K562 (cell line): ENCODE data around the gene ILKAP. TPM values are rescaled to one million over a fixed set of nuclear protein-coding genes. Genes with fewer than 3 reads are reported as not detected.

ENCODE experiments used
- ARID3A ChIP-seq: IDR thresholded peaks from 2 replicates; pipeline ENCODE4 v1.6.1; 2012; ENCODE audit warnings: low read depth, low read length, improper control_type of control experiment, borderline replicate concordance
- ARNT ChIP-seq, 2 experiments: fragments of 450-650 bp; IDR thresholded peaks; 2 replicates each; pipeline ENCODE4 v1.6.1; 2016; ENCODE audit warnings: mild to moderate bottlenecking in 1 of 2
- BCL6 ChIP-seq: fragments of 250-450 bp; sonication (Bioruptor Pico); IDR thresholded peaks from 2 replicates; pipeline ENCODE4 v1.4.0; 2020
- CBFA2T3 ChIP-seq: fragments of 450-650 bp; IDR thresholded peaks from 2 replicates; pipeline ENCODE4 v1.6.1; 2017
- CHD2 ChIP-seq: IDR thresholded peaks from 2 replicates; pipeline ENCODE4 v1.6.1; 2011; ENCODE audit warnings: low read depth, low read length
- ELF2 ChIP-seq: fragments of 250-450 bp; sonication (Bioruptor Pico); IDR thresholded peaks from 2 replicates; pipeline ENCODE4 v1.5.0; 2021; ENCODE audit warnings: mild to moderate bottlenecking
- FOXK1 ChIP-seq: sonication (generic); formaldehyde crosslinking; IDR thresholded peaks from 2 replicates; pipeline ENCODE4 v1.8.0; 2022; ENCODE audit warnings: missing genetic modification reagents, mild to moderate bottlenecking, borderline replicate concordance
- HDAC3 ChIP-seq: fragments of 450-650 bp; IDR thresholded peaks from 2 replicates; pipeline ENCODE4 v1.6.1; 2018; ENCODE audit warnings: borderline replicate concordance, mild to moderate bottlenecking, moderate library complexity; ENCODE audit not compliant: partially characterized antibody
- HMGN3 ChIP-seq: IDR thresholded peaks from 2 replicates; pipeline ENCODE4 v1.6.1; 2011; ENCODE audit warnings: borderline replicate concordance, low read depth, mild to moderate bottlenecking, mixed read lengths, low read length; ENCODE audit not compliant: insufficient read length; ENCODE audit errors: extremely low read depth
- IRF1 ChIP-seq: sonication (generic); formaldehyde crosslinking; IDR thresholded peaks from 2 replicates; pipeline ENCODE4 v1.8.0; 2022; ENCODE audit warnings: missing genetic modification reagents, mild to moderate bottlenecking, borderline replicate concordance
- KDM2B ChIP-seq: fragments of 250-450 bp; sonication (Bioruptor Pico); IDR thresholded peaks from 2 replicates; pipeline ENCODE4 v1.8.0; 2021; ENCODE audit warnings: mild to moderate bottlenecking, moderate library complexity
- MAX ChIP-seq: sonication (generic); formaldehyde crosslinking; IDR thresholded peaks from 2 replicates; pipeline ENCODE4 v1.9.0; 2022; ENCODE audit warnings: mild to moderate bottlenecking, missing genetic modification reagents
- MTF1 ChIP-seq: fragments of 250-450 bp; sonication (Bioruptor Pico); IDR thresholded peaks from 2 replicates; pipeline ENCODE4 v1.9.0; 2021; ENCODE audit warnings: moderate library complexity, mild to moderate bottlenecking, inconsistent platforms, borderline replicate concordance
- MXD1 ChIP-seq: fragments of 250-450 bp; sonication (Bioruptor Pico); IDR thresholded peaks from 2 replicates; pipeline ENCODE4 v1.8.0; 2021; ENCODE audit warnings: borderline replicate concordance, mild to moderate bottlenecking, moderate library complexity; ENCODE audit not compliant: poor library complexity, severe bottlenecking
- NR2C2 ChIP-seq, 2 experiments: fragments of 200-800 bp in 1 of 2; sonication (Bioruptor generic) in 1 of 2; sonication (generic) in 1 of 2; formaldehyde crosslinking in 1 of 2; IDR thresholded peaks; 2 replicates each; pipeline versions ENCODE4 v1.6.1 to v1.8.0; 2016 to 2022; ENCODE audit warnings: mild to moderate bottlenecking in 1 of 2, missing compliant biosample characterization in 1 of 2, missing genetic modification characterization in 1 of 2, missing genetic modification reagents in 1 of 2
- POLR2B ChIP-seq: fragments of 450-650 bp; IDR thresholded peaks from 2 replicates; pipeline ENCODE4 v1.6.1; 2018; ENCODE audit warnings: low read depth; ENCODE audit not compliant: partially characterized antibody
- RAD21 ChIP-seq, 2 experiments: fragments of 250-450 bp in 1 of 2; fragments of 450-650 bp in 1 of 2; sonication (Bioruptor Pico) in 1 of 2; formaldehyde crosslinking in 1 of 2; IDR thresholded peaks in 1 of 2; conservative IDR thresholded peaks in 1 of 2; 2 replicates each; pipeline versions ENCODE4 v1.4.0 to v1.8.0; 2020 to 2022; ENCODE audit warnings: mild to moderate bottlenecking in 2 of 2, moderate library complexity in 1 of 2
- RB1 ChIP-seq: fragments of 450-650 bp; IDR thresholded peaks from 2 replicates; pipeline ENCODE4 v1.6.1; 2017; ENCODE audit warnings: low read depth, mild to moderate bottlenecking
- SMC3 ChIP-seq: conservative IDR thresholded peaks from 2 replicates; pipeline ENCODE4 v1.6.1; 2011; ENCODE audit warnings: low read depth, low read length, improper control_type of control experiment; ENCODE audit not compliant: insufficient read depth
- TSC22D4 ChIP-seq: fragments of 450-650 bp; IDR thresholded peaks from 2 replicates; pipeline ENCODE4 v1.6.1; 2016; ENCODE audit warnings: missing genetic modification characterization, missing biosample characterization, control low read depth
- ZC3H11A ChIP-seq: IDR thresholded peaks from 2 replicates; pipeline ENCODE4 v1.6.1; 2012; ENCODE audit warnings: low read depth, low read length, improper control_type of control experiment
- ZC3H4 ChIP-seq: sonication (generic); formaldehyde crosslinking; IDR thresholded peaks from 2 replicates; pipeline ENCODE4 v1.9.0; 2021; ENCODE audit warnings: missing genetic modification reagents, borderline replicate concordance
- ZNF224 ChIP-seq: sonication (generic); formaldehyde crosslinking; IDR thresholded peaks from 2 replicates; pipeline ENCODE4 v1.8.0; 2022; ENCODE audit warnings: mild to moderate bottlenecking, missing genetic modification reagents
- ZNF263 ChIP-seq: sonication (generic); formaldehyde crosslinking; IDR thresholded peaks from 2 replicates; pipeline ENCODE4 v1.8.0; 2022; ENCODE audit warnings: mild to moderate bottlenecking, missing genetic modification reagents, borderline replicate concordance
- ZSCAN29 ChIP-seq: fragments of 450-650 bp; IDR thresholded peaks from 2 replicates; pipeline ENCODE4 v1.6.1; 2017
- polyA plus RNA-seq, 8 experiments: library from polyadenylated mRNA; depleted of rRNA in 4 of 8; stranded (reverse) in 5 of 8; unstranded in 3 of 8; fragments of >200 nt; fragmentation: Nextera tagmentation in 2 of 8; fragmentation: Illumina TruSeq in 1 of 8; extraction: Ambion mirVana in 2 of 8; extraction: Trizol in 1 of 8; gene quantifications; 2 replicates each; pipeline versions ENCODE4 v1.2.1 to v1.2.3, GENCODE V29; 2011 to 2014; ENCODE audit warnings: inconsistent platforms in 1 of 8, missing spikeins in 1 of 8
- total RNA-seq, 7 experiments: library from RNA; depleted of rRNA in 6 of 7; stranded (reverse); fragments of >200 nt in 6 of 7; fragmentation: Illumina TruSeq in 2 of 7; extraction: Trizol in 2 of 7; gene quantifications; 2 replicates each; pipeline versions ENCODE4 v1.2.1 to v1.2.3, GENCODE V29; 2011 to 2021; ENCODE audit warnings: low replicate concordance in 1 of 7

ILKAP gene
- total and polyA plus RNA-seq, 9 of the 15 experiments (the other 6 are each of a cell fraction or from before 2014, with no cell fraction given), result 3.1 to 43.9 (median 20.7) TPM

- TF ChIP-seq KDM2B (CRISPR knock-in tag), result 0 out of 2 replicates have a peak, but pooled peaks have one; percentile 52
- TF ChIP-seq IRF1, result no peak
- no peak for TF ChIP-seq ZC3H4 (CRISPR knock-in tag)
- TF ChIP-seq CHD2, result no peak
- TF ChIP-seq ZNF224, result no peak
- TF ChIP-seq MTF1 (CRISPR knock-in tag), result no peak
- TF ChIP-seq MXD1, result no peak
- no peak for TF ChIP-seq ZC3H11A
- no peak for TF ChIP-seq ELF2 (CRISPR knock-in tag)
- TF ChIP-seq SMC3, result peak; percentile 53
- TF ChIP-seq RB1, result 0 out of 2 replicates have a peak, but pooled peaks have one; percentile 17
- no peak for TF ChIP-seq FOXK1 (CRISPR knock-in tag)
- TF ChIP-seq TSC22D4 (tag), result no peak
- TF ChIP-seq BCL6 (CRISPR knock-in tag), result no peak
- 0 out of 2 replicates have a peak, but pooled peaks have one; percentile 27 for TF ChIP-seq ZSCAN29
- no peak for TF ChIP-seq NR2C2 (CRISPR knock-in tag; IDR thresholded peaks at IDR 0.05)
- TF ChIP-seq NR2C2 (tag; IDR thresholded peaks at IDR 0.05), result no peak
- peak; percentile 24 to 56; a peak in 3 of 4 replicates for TF ChIP-seq RAD21 (CRISPR knock-in tag; conservative IDR thresholded peaks at IDR 0.05 in 1 of 2, IDR thresholded peaks at IDR 0.05 in 1 of 2)
- TF ChIP-seq CBFA2T3, result no peak
- TF ChIP-seq MAX (CRISPR knock-in tag), result peak; percentile 42
- TF ChIP-seq ARID3A, result no peak
- peak; percentile 36; the same call in 1 of the 2 replicates for TF ChIP-seq ZNF263 (CRISPR knock-in tag)
- TF ChIP-seq HDAC3, result no peak
- TF ChIP-seq ARNT (IDR thresholded peaks at IDR 0.05), result no peak
- no peak for TF ChIP-seq HMGN3
- no peak for TF ChIP-seq POLR2B
Observed at GRCh38 chr2:238139196-238140039, 64.1 kb downstream of the ILKAP start (continued).
